Loucy (cell line): ENCODE measurements around the gene MACROD2.

Source experiments
- CTCF ChIP-seq: fragments of 200-600 bp; sonication (generic); conservative IDR thresholded peaks from 2 replicates; pipeline ENCODE4 v1.5.1; 2014; ENCODE audit warnings: mild to moderate bottlenecking, antibody characterized with exemption, low read length
- EZH2phosphoT487 ChIP-seq: fragments of 200-600 bp; IDR thresholded peaks from 2 replicates; pipeline ENCODE4 v1.6.1; 2018; ENCODE audit warnings: antibody characterized with exemption, mild to moderate bottlenecking, moderate library complexity, borderline replicate concordance

- TF ChIP-seq CTCF (no peak), EZH2phosphoT487 (no peak)
These were observed 2068.6 kb downstream of the MACROD2 start for GRCh38 chr20:16063881-16064280.
